ENCODE data around the gene DDB1.

DDB1 gene

DNA sequence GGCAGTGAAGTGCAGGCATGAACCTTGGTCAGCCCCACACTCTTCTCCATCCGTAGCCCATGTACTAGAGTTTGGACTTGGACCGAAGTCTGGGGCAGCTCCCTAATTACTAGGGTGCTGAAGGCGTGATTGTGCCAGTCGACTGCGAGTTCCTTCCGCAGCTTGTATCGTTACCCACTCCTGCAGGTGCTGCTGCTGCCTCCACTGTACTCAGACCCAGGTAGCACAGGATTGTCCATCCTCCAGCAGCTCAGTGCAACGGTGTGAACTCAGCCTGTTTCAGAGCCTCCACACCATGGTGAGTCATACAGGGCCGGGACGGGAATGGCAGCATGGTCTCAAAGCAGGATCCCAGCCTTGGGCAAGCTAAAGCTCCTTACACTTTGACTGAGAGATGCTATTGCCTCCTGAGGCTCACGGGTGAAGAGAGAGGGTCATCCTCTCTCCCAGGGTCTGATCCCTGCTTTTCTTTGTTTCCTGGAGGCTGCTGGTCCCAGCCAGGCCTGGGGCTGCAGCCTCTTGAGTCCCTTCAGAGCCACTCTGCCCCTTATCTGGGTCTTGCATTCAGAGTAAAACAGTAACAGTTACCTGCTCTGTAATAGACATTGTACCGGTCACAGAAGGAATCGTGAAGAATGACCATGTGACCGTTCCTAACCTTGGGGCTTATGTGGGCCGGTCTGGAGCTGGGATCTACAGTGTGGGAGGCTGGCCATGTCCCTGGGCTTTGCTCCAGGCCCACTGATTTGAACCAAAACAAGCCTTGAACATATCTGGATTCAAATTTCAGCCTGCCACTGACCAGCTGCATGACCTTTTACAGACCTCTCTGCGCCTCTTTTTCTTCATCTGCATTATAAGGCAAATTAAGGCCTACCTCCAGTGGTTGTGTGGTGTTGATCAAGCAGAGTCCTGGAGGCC, 1.8 kb upstream of the DDB1 start:
- DNase-seq, result no peak

DNA sequence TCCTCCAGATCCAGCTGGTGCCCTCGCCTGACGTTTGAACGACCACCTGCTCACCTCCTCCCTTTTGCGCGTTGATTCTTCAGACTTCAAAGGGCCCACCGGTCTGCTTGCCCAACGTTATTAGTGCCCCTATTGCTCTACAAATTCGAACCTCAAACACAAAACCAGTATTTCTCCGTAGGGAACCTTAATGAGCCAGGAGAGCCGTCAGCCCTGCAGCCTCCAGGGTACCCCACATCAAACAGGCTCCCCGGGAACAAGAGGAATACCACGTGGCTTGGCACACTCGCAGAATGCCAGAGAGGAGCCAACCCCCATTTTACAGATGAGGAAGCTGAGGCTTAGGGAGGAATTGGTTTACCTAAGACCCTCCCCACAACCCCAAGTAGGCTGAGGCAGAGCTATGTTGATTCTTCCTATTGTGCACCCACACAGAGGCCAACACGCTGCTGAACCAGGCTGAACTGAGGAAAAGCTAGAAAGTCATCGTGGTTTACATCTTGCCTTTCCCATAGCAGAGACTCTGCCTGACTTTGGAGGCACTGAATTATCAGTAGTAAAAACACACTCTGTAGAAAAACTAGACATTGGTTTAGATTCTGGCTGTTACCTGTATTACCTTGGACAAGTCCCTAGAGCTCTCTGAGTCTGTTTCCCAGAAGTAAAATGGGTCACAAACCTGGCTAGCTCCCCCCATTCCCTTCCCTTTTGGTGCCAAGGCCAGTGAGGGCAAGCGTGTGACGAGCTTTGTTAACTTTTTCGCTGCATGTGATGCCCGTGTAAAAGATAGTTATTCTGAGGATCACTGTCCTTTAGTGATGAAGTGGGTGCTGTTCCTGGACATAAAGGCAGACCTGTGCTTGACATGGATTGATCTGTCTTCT, 887 bp upstream of the DDB1 start:
- no peak for DNase-seq

DNA sequence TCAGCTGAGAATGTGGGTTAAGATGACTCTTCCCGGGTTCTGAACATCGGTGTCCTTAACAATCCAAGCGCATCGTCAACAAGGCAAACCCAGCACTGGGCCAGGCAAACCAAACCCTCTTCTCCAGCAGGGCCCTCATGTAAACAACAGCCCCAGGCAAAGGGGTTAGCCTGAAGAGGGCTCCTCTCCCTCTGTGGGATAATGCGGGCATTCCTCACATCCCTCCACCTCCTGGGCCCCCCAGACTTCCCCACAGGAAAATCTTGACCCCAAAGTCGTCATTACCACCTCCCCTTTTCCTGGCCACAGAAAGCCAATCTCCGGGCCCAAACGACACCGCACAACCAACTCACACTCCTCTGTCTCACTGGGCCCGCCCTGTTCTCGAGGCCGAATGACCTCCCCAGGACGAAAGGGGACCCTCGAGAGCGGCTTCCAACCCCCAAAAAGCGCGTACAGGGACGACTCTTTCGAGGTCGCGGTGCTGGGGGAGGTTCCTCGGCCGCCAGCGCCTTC, 566 bp downstream of the DDB1 start:
- DNase-seq, result no peak

DNA sequence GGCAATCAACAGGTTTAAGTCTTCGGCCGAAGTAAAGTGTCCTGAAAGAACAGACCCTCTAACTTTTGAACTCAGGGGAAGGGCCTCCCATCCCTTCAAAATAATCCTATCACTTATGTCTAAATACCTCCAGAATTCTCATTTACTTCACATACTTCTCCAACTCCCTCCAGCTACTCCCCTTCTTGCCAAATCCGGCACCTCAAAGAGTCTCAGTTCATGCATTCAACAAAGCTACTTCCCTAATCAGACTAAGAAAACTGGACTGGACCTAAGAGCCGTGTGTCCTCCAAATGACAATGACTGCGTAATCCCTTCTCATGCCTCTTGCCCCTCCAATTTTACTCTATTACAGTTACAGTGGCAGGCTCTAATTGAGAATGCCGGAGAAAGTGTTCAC, 1.3 kb downstream of the DDB1 start:
- no peak for DNase-seq

DNA sequence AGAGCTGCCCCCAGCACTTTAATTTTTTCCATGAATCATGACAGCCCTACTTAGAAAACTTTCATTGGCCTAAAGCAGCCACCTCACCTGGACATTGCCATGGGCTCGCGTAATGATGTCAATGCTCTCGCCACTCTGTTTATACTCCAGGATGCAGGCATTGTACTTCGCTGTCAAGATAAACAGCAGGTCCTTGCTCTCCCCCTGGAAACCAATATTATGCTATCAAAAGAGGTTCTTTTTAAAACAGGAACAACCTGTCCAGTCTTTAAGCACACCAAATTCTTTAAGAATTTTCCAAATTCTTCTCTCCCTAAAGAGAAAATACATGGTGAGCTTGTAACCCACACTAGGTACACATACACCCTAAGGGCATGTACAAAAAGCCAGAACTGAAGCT, 3.0 kb downstream of the DDB1 start:
- DNase-seq, result no peak

DNA sequence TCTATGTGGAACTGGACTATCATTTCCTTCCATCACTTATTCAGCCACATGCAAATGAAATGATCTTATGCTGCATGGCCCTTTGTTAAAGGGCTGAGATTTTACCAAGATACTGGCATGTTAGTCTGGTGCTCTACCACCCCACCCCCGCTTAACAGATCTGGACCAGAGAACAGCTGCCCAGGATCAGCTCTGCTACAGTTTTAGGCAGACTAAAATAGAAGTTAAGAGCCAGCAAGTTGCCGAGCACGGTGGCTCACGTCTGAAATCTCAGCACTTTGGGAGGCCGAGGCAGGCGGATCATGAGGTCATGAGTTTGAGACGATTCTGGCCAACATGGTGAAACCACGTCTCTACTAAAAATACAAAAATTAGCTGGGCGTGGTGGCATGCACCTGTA, 4.6 kb downstream of the DDB1 start:
- no peak for DNase-seq

DNA sequence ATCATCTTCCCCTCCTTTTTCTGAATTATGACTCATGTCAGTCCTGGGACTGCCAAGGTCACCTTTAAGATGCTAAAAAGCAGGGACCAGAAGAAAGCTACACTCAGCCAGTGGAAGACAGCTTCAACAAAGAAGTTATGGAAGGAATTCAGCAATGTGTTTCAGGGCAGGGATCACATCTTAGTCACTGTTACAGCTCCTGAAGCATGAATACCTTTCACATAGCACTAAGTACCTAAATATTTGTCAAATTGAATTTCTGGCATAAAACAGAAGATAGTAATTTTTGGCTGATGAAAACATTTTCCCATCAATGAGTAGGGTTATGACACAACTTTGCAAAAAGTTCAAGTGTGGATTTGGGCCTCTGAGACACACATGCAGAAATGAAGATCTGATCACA, 5.2 kb downstream of the DDB1 start:
- no peak for DNase-seq

DNA sequence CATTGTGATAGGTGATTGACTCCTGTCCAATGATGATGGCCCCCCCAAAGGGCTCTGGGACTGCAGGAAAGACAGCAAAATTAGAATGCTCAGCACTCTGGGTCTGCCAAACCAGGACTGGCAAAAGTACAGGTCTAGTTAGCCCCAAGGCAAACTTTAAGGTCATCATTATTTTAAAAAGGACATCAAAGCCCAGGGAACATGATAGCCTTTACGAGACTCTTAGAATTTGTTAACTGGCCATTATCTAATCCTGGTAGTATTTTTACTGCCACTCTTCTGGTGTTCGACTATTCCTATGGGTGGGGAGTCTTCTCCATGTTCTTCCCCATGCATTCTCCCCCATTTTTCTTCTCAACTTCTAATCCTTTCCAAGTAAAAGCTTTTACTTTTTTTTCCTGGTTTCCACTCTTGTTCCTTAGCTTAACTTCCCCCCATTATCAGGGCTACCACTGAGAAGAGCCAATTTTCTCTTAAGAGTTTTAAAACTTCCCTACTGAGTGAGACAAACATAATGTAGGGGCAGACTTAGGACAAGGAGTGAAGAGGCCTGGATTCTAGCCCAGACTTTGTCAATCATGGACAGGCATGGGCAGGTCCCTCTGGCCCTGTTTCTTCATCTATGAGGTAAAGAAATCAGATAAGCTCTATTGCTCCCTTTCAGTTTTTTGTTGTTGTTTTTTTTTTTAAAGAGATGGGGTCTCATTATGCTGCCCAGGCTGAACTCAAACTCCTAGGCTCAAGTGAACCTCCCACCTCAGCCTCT, 7.1 kb downstream of the DDB1 start:
- no peak for DNase-seq

DNA sequence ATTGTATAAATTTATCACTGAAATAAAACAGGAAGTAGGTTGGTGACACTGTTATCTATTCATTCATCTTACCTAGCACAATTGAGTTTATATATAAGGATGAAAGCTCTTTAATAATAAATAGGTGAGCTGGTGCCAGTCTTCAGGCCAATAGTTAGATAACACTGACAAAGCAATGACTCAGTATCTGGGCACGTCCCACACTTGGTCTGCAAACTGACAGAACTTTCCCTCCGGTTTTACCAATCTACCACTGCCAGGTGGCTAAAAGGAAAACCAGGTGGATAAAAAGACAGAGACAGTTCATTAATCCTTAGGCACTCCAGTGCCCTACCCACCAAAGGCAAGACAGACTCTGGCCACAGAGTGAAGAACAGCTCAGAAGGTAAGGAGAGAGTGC, 17.6 kb downstream of the DDB1 start:
- DNase-seq, result no peak

DNA sequence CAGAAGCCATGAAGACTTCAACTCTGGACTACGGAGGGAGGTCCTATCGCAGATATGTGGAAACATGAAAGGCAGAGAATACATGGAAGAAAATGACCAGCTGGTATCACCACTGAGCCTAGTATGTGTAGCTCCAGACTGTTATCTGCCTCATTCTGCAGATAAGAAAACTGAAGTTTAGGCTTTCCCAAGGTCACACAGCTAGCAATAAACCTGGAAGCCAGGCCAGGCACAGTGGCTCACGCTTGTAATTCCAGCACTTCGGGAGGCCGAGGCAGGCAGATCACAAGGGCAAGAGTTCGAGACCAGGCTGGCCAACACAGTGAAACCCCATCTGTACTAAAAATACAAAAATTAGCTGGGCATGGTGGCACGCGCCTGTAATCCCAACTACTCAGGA, 22.2 kb downstream of the DDB1 start:
- no peak for DNase-seq

DNA sequence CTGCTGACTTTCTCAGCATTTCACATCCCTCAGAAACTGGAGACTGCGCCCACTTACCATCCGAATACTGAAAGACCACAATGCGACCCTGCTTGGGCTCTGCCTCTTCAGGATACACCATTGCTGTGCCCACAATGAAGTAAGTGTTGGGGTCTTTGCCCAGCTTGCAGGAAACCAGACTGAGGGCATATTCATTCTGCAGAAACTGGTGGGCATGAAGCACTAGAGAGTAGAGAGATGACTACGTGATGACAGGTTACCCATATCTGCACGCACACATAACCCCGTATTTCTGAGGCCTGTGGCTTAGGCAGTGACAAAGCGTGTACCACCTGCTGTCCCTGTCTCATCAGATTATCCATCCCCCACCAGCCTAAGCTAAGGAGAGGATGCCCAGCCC, 23.2 kb downstream of the DDB1 start:
- DNase-seq, result no peak

DNA sequence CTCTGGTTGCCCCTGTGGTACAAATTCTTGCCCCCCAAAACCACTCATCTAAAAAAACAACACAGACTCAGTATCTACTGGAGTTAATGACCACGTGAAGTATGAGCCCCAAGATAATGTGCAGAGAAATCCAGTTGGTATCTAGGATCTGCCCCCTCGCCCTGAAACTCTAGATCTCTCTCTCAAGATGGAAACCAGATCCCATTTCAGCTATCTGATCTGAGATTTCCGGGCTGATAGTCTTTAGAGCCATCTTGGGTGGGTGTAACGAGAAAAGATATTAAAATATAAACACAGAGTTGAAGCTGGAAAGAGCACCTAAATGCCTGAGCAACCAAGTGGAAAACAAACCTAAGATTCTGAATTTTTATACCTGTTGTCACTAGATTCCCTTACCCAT, 23.8 kb downstream of the DDB1 start:
- no peak for DNase-seq

DNA sequence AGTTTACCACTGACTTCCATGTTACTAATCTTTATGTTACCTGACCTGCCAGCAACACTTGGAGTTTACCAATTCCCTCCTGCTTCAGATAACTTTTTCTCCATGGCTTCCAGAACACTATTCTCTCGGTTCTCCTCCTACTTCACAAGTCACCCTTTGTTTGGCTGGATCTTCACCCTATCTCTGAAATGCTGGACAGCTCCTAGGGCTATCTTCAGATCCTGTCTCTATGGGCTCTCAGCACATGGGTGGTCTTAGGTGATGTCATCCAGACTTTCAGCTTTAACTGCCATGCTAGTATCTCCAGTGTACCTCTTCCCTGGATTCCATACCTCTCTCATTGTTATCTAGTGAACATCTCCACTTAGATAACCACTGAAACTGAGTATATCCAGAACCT, 25.6 kb downstream of the DDB1 start:
- DNase-seq, result no peak

DNA sequence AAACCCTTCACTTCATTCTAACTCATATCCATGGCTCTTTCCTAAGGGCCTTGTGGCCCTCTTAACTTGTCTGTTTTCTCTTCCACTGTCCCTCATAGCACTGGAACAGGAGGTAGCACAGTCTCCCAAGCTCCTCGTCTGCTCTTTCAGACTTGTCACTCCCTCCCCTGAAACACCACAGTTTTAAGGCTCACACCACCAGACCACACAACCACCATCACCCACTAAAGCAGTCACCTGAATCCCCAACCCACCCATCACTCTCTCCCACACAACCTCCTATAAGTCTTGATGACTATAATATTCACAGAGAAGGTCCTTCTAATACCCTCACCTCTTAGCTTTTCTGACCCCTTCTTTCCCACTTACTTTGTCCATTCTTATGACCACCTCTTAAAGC, 26.7 kb downstream of the DDB1 start:
- no peak for DNase-seq

DNA sequence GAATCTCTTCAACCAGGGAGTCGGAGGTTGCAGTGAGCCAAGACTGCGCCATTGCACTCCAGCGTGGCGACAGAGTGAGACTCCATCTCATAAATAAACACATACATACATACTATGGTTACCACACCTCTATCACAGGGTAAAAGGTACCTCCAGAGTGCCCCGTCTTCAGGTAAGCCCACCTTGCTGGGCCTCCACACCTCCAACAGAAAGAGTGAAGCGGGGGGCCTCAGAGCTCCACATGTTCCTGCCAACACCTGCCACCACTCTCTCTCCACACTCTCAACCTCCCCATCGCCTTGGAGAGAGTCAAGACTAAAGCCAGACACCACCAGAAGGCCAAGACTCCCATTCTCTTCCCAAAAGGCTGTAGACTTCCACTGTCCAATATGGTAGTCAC, 27.5 kb downstream of the DDB1 start:
- no peak for DNase-seq

DNA sequence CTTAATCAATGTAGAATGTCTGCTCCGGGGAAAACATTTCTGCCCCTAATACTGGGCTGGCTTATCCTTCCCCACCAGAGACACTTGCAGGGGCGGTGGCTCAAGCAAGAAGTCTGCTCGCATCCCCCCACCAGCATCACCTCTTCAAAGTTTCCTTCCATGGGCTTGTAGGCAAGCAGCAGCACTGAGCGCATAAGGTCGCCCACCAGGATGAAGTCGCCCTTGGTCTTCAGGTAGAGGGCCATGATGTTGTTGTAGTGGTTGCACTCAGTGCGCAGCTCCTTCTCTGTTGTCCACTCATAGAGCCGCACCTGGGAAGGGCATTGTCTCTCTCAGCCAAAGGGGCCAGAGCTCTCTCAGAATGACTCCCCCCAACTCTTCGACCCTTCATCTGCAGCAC, 29.2 kb downstream of the DDB1 start:
- no peak for DNase-seq

DNA sequence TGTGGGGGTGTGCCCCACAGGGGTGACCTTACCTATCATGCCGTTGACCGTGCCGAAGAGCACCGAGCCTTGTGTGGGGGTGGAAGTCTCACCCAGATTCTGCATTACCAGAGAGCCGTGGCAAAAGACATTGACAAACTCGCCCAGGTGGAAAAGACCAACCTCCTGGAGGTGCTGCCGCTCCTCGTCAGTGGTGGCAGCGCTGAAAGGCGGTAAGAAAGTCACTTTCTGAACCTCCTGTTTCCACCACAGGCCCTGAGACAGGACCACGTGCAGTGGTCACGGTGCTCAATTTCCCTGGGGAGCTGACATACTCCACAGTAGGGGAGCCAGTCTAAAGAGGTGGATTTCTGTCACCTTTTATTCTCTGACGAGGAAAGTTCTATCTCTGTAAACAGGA, 30.4 kb downstream of the DDB1 start:
- no peak for DNase-seq

DNA sequence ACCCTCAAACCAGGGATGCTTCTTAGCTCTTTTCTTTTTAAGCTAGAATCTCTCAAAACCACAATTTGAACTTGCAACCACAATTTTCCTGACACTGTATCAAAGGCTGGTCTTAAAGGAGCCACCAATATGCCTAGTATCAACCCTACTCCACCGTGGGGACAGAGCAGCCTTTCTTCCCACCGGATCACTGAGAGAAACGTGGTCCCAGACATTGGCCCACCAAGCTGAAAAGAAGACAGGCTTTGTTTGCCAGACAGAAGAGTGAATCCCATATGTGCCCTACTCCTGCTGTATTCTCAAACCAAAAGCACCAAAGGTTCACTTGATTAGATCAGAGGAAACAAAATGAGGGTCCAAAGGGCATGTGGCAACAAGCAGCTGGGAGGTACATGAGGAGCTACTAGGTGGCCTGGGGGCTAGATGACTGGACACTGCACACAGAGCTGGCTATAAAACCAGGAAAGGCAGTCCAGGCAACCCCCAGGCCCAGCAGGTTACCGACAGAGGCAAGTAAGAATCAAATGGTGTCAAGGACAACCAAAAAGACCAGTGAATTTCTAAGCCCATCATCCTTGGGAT, 34.2 kb downstream of the DDB1 start:
- DNase-seq, result no peak

DNA sequence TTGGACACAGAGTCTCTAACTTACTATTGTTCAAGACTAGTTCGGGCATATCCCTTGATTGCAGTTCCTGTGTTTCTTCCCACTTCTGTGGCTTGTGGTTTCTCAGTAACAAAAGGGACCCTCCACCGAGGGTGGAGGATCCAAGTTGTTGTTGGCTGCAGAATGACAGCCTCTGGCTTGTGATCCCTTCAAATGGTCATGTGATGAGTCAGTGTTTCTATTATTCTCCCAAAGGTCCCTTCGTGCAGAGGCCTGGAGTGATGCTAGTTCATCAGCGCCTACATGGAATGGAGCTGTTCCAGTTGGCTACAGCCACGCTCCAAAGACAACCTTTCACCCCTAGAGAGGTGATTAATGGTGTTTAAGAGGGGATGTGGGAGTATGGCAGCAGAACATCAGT, 35.2 kb downstream of the DDB1 start:
- DNase-seq, result no peak

DNA sequence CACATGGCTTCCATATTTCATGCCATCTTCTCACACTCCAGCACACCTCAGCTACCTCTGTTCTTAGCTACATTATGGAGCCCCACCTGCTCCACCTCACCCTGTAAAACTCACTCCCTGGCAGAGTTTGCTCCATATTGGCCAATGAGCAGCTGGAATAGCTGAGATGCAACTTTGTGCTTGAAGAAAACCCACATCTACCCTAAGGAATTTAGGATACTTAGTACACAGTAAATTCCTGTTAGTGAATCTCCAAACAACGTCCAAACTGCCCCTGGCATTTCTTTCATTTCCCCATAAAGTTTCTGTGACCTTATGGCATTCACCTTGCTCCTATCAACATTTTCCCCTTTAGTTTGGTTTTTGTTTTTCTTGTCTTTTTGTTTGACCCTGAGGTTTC, 35.6 kb downstream of the DDB1 start:
- DNase-seq, result no peak

DNA sequence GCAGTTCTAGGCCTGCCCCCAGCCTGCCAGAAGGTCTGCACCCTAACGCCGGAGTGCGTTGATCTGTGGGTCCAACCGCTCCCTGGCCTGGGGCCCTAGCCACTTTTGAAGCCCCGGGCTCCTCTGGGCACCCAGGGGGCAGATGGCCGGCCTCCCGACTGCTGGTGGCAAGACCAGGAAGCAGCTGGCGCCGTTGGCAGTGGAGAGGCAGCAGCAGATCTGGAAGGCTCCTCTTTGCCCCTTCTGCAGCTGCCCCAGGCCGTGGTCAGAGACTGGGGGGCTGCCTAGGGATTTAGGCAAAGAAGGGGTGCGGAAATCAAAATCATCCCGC, 37.3 kb downstream of the DDB1 start:
- no peak for DNase-seq

DNA sequence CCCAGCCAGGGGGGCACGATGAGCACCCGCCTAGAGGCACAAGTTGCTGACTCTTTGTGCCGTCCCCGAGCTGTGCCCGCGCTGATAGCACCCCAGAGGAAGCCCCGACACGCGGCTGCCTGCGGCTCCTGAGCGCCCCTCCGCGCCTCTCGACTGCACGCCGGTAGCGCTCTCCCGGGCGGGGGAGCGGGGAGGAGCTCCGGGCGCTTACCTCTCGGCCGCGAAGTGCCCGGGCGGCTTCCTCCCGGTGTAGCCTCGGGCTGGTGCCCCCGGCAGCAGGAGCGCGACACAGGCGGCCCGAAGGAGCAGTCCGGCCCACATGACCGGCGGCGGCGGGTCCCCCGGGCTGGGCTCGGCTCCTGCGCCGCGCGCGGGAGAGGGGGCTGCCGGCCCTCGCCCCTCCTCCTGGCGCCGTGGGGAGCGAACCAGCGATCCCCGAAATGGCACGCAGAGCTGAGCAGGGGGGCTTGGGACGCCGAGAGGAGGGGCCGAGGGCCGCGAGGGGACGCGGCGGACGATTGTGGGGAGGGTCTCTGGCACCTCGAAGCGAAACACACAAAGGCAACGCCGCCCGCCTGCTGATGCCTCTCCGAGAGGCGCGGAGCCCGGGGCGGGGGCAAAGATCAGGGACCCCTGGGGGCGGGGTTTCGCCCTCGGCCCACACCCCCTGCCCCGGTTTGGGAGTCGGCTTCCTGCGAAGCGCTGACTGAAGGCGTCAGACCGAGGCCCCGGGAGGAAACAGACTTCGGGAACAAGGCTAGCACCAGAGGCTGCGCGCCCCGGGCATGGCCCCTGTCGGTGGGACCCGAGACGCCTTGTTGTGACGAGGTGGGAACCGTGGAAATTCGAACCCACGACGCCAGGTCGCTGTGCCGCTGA, 37.9 kb downstream of the DDB1 start, which contains the start of gene VWCE:
Gene VWCE (minus strand): TSS at position 600 of the 879 bp plus-strand sequence. CDS start 279 bp downstream, at position 321.
- DNase-seq, result peak; percentile 20

Data from NCI-H1417 treated with DMSO at 0.1 percent for 48 hours (cell line).